H9 (cell line): ENCODE results near the gene WDR81. TPM values are rescaled to one million over a fixed set of nuclear protein-coding genes. Genes with fewer than 3 reads are reported as not detected.

Experiments used
- DNase-seq: peaks from one replicate; pipeline ENCODE4 v3.0.0-alpha.2; 2017
- H2AFZ ChIP-seq: one replicate; pipeline ENCODE4 v1.6.1; 2013; ENCODE audit warnings: mild to moderate bottlenecking, low read length, control low read depth, moderate library complexity
- H2AK5ac ChIP-seq: 2 replicates; pipeline ENCODE4 v1.6.1; 2013; ENCODE audit warnings: low read length, control low read depth, mixed read lengths; ENCODE audit not compliant: insufficient read length
- H2BK120ac ChIP-seq: one replicate; pipeline ENCODE4 v1.6.1; 2013; ENCODE audit warnings: low read depth, mild to moderate bottlenecking, low read length, control low read depth, inconsistent platforms; ENCODE audit not compliant: poor library complexity, severe bottlenecking
- H2BK12ac ChIP-seq: 2 replicates; pipeline ENCODE4 v1.6.1; 2013; ENCODE audit warnings: low read length, control low read depth, mixed read lengths, low read depth; ENCODE audit not compliant: insufficient read length
- H2BK15ac ChIP-seq: 2 replicates; pipeline ENCODE4 v1.6.1; 2013; ENCODE audit warnings: low read depth, low read length, control low read depth
- H2BK20ac ChIP-seq: one replicate; pipeline ENCODE4 v1.6.1; 2013; ENCODE audit warnings: low read depth, mild to moderate bottlenecking, low read length, control low read depth, inconsistent platforms; ENCODE audit not compliant: poor library complexity, severe bottlenecking
- H2BK5ac ChIP-seq: 2 replicates; pipeline ENCODE4 v1.6.1; 2013; ENCODE audit warnings: low read length, control low read depth, mixed read lengths; ENCODE audit not compliant: insufficient read length
- H3K14ac ChIP-seq: 2 replicates; pipeline ENCODE4 v1.6.1; 2013; ENCODE audit warnings: low read length, control low read depth; ENCODE audit not compliant: insufficient read depth
- H3K18ac ChIP-seq: 2 replicates; pipeline ENCODE4 v1.6.1; 2013; ENCODE audit warnings: low read depth, mild to moderate bottlenecking, mixed read lengths, low read length, control low read depth; ENCODE audit not compliant: insufficient read length
- H3K23ac ChIP-seq: 2 replicates; pipeline ENCODE4 v1.6.1; 2013; ENCODE audit warnings: low read length, control low read depth, mixed read lengths, low read depth; ENCODE audit not compliant: insufficient read length
- H3K23me2 ChIP-seq: 2 replicates; pipeline ENCODE4 v1.6.1; 2013; ENCODE audit warnings: low read depth, mild to moderate bottlenecking, mixed read lengths, low read length, control low read depth; ENCODE audit not compliant: insufficient read length, poor library complexity, severe bottlenecking
- H3K27ac ChIP-seq: 2 replicates; pipeline ENCODE4 v1.5.1; 2013; ENCODE audit warnings: low read length, control low read depth, mixed read lengths, low read depth; ENCODE audit not compliant: insufficient read length
- H3K27me3 ChIP-seq: 2 replicates; pipeline ENCODE4 v1.6.1; 2013; ENCODE audit warnings: low read length, control low read depth, inconsistent platforms; ENCODE audit not compliant: insufficient read depth
- H3K4ac ChIP-seq: 2 replicates; pipeline ENCODE4 v1.6.1; 2013; ENCODE audit warnings: low read depth, mild to moderate bottlenecking, control low read depth, inconsistent platforms, low read length, moderate library complexity
- H3K4me1 ChIP-seq: 2 replicates; pipeline ENCODE4 v1.6.1; 2013; ENCODE audit warnings: low read length, control low read depth, inconsistent platforms; ENCODE audit not compliant: insufficient read depth
- H3K4me2 ChIP-seq: 2 replicates; pipeline ENCODE4 v1.6.1; 2013; ENCODE audit warnings: low read length, control low read depth, mixed read lengths; ENCODE audit not compliant: insufficient read length, insufficient read depth
- H3K56ac ChIP-seq: 2 replicates; pipeline ENCODE4 v1.6.1; 2013; ENCODE audit warnings: low read depth, mild to moderate bottlenecking, mixed read lengths, low read length, control low read depth; ENCODE audit not compliant: insufficient read length
- H3K79me1 ChIP-seq: 2 replicates; pipeline ENCODE4 v1.6.1; 2013; ENCODE audit warnings: low read depth, mild to moderate bottlenecking, moderate library complexity, low read length, control low read depth, inconsistent platforms; ENCODE audit not compliant: insufficient read depth, poor library complexity, severe bottlenecking
- H3K79me2 ChIP-seq: 2 replicates; pipeline ENCODE4 v1.6.1; 2013; ENCODE audit warnings: low read length, control low read depth, inconsistent platforms; ENCODE audit not compliant: insufficient read depth
- H3K9ac ChIP-seq: 2 replicates; pipeline ENCODE4 v1.6.1; 2013; ENCODE audit warnings: low read length, control low read depth, mixed read lengths; ENCODE audit not compliant: insufficient read length; ENCODE audit errors: extremely low read depth
- H3K9me3 ChIP-seq: one replicate; pipeline ENCODE4 v1.6.1; 2013; ENCODE audit warnings: low read depth, low read length, inconsistent platforms; ENCODE audit not compliant: control insufficient read depth
- H3T11ph ChIP-seq: one replicate; pipeline ENCODE4 v1.6.1; 2013; ENCODE audit warnings: mild to moderate bottlenecking, low read length, control low read depth, inconsistent platforms
- H4K20me1 ChIP-seq: one replicate; pipeline ENCODE4 v1.6.1; 2013; ENCODE audit not compliant: control insufficient read depth, insufficient read length, insufficient read depth
- H4K5ac ChIP-seq: 2 replicates; pipeline ENCODE4 v1.6.1; 2013; ENCODE audit warnings: low read depth, mild to moderate bottlenecking, mixed read lengths, low read length, control low read depth; ENCODE audit not compliant: insufficient read length
- H4K8ac ChIP-seq: replicated peaks from 2 replicates; pipeline ENCODE4 v1.6.1; 2013; ENCODE audit warnings: low read length, control low read depth, mixed read lengths, low read depth; ENCODE audit not compliant: insufficient read length
- H4K91ac ChIP-seq: 2 replicates; pipeline ENCODE4 v1.6.1; 2013; ENCODE audit warnings: low read depth, mild to moderate bottlenecking, moderate library complexity, mixed read lengths, low read length, control low read depth; ENCODE audit not compliant: insufficient read length
- H3K27ac Mint-ChIP-seq, 3 experiments: 2 replicates in 2 of 3; 3 replicates in 1 of 3; pipeline ENCODE4 v1.8.0; 2020 to 2021; ENCODE audit warnings: mixed read lengths in 3 of 3, mild to moderate bottlenecking in 1 of 3, moderate library complexity in 1 of 3
- H3K27me3 Mint-ChIP-seq: 2 replicates; pipeline ENCODE4 v1.8.0; 2021; ENCODE audit warnings: low read depth, mild to moderate bottlenecking, moderate library complexity, mixed read lengths
- H3K36me3 Mint-ChIP-seq, 3 experiments: 2 replicates in 2 of 3; 3 replicates in 1 of 3; pipeline ENCODE4 v1.8.0; 2020 to 2021; ENCODE audit warnings: low read depth in 3 of 3, mixed read lengths in 3 of 3; ENCODE audit not compliant: insufficient read depth in 1 of 3
- H3K4me1 Mint-ChIP-seq, 2 experiments: 2 replicates each; pipeline ENCODE4 v1.8.0; 2020; ENCODE audit warnings: mixed read lengths in 2 of 2
- H3K4me3 Mint-ChIP-seq, 2 experiments: 2 replicates in 1 of 2; 3 replicates in 1 of 2; pipeline ENCODE4 v1.8.0; 2020 to 2021; ENCODE audit warnings: mild to moderate bottlenecking in 2 of 2, mixed read lengths in 2 of 2, moderate library complexity in 1 of 2
- H3K9me3 Mint-ChIP-seq, 2 experiments: 2 replicates in 1 of 2; 3 replicates in 1 of 2; pipeline ENCODE4 v1.8.0; 2020; ENCODE audit warnings: mild to moderate bottlenecking in 2 of 2, mixed read lengths in 2 of 2, moderate library complexity in 1 of 2
- WGBS: extraction: QIAGEN DNeasy Blood & Tissue Kit; methylation state at CpG from one replicate; pipeline ENCODE4 v1.1.7; 2013; ENCODE audit warnings: missing lambda C conversion rate, low lambda C conversion rate, mixed read lengths; ENCODE audit not compliant: insufficient read length; ENCODE audit errors: extremely low coverage; 5-methylcytosine and 5-hydroxymethylcytosine counted together
- total RNA-seq: library from RNA; stranded (reverse); gene quantifications from 2 replicates; pipeline ENCODE4 v1.2.1, GENCODE V29; 2021
- TF ChIP-seq, protein P1 (sequence below): fragments of 200-600 bp; sonication (generic); conservative IDR thresholded peaks from 3 replicates; pipeline ENCODE4 v1.8.0; 2021; ENCODE audit warnings: antibody characterized with exemption, mild to moderate bottlenecking

WDR81 gene
- total RNA-seq, 1 experiment from 2014 or later = 20.2 TPM

DNA sequence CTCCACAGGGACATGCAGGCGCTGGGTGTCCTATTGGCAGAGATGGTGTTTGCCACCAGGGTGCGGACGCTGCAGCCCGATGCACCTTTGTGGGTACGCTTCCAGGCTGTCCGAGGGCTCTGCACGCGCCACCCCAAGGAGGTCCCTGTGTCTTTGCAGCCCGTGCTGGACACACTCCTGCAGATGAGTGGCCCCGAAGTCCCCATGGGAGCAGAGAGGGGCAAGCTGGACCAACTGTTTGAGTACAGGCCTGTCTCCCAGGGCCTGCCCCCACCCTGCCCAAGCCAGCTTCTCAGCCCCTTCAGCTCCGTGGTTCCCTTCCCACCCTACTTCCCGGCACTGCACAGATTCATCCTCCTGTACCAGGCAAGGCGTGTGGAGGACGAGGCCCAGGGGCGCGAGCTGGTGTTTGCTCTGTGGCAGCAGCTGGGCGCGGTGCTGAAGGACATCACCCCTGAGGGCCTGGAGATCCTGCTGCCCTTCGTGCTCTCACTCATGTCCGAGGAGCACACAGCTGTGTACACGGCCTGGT, 2.8 kb downstream of the WDR81 start:
- Histone ChIP-seq H2BK12ac (no peak overlapping the region), H3K14ac (no peak overlapping the region), H3K27ac (no peak overlapping the region), H3K18ac (no peak overlapping the region), H3K23ac (no peak overlapping the region), H2BK15ac (no peak overlapping the region), H3K23me2 (peaks cover 4% of the 10 kb centered on the region), H4K20me1 (no peaks in the 10 kb centered on the region), H3K56ac (no peak overlapping the region), H3K27me3 (no peaks in the 10 kb centered on the region), H3K79me1 (no peaks in the 10 kb centered on the region), H3T11ph (no peak overlapping the region), H2BK20ac (no peak overlapping the region), H3K9me3 (no peaks in the 10 kb centered on the region), H2AFZ (no peak overlapping the region), H4K91ac (no peak overlapping the region), H2AK5ac (no peak overlapping the region), H2BK5ac (no peak overlapping the region), H3K4me2 (no peak overlapping the region), H4K5ac (no peak overlapping the region), H3K4me1 (no peaks in the 10 kb centered on the region), H2BK120ac (no peak overlapping the region), H3K79me2 (no peaks in the 10 kb centered on the region), H3K4ac (no peak overlapping the region), H4K8ac (no peak overlapping the region), H3K9ac (no peak overlapping the region)
- Mint-ChIP-seq H3K4me1 (peaks cover 2 to 4% of the 10 kb centered on the region in 2 experiments; a peak in 1 of 4 replicates), H3K4me3 (no peak overlapping the region), H3K27ac (no peak overlapping the region), H3K27me3 (peaks cover 2% of the 10 kb centered on the region; the same call in 1 of the 2 replicates), H3K36me3 (peaks cover 0 to 9% (median 0%) of the 10 kb centered on the region in 3 experiments; a peak in 4 of 7 replicates), H3K9me3 (no peaks in the 10 kb centered on the region; a peak in 1 of 5 replicates)
- no peak for DNase-seq
- WGBS = no CpG with 5 or more reads among the region's 21 CpGs
- TF ChIP-seq, protein P1, sequence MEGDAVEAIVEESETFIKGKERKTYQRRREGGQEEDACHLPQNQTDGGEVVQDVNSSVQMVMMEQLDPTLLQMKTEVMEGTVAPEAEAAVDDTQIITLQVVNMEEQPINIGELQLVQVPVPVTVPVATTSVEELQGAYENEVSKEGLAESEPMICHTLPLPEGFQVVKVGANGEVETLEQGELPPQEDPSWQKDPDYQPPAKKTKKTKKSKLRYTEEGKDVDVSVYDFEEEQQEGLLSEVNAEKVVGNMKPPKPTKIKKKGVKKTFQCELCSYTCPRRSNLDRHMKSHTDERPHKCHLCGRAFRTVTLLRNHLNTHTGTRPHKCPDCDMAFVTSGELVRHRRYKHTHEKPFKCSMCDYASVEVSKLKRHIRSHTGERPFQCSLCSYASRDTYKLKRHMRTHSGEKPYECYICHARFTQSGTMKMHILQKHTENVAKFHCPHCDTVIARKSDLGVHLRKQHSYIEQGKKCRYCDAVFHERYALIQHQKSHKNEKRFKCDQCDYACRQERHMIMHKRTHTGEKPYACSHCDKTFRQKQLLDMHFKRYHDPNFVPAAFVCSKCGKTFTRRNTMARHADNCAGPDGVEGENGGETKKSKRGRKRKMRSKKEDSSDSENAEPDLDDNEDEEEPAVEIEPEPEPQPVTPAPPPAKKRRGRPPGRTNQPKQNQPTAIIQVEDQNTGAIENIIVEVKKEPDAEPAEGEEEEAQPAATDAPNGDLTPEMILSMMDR = no peak
